ENCODE data around the gene SLC24A3.

The SLC24A3 gene

GRCh38 chr20:19405958-19406357, 193.5 kb downstream of the SLC24A3 start:
- WGBS (ENCODE audit: extremely low coverage, insufficient coverage, insufficient read length), result no CpG with 5 or more reads among the region's 3 CpGs
- Histone ChIP-seq H3K23ac (ENCODE audit: low read length) (no peak overlapping the region), H3K36me3 (ENCODE audit: control insufficient read depth in 1 of 2, insufficient read depth in 2 of 2, low read length in 2 of 2) (no peaks in the 10 kb centered on the region), H2AK5ac (ENCODE audit: low read length) (no peak overlapping the region), H3K18ac (ENCODE audit: low read length) (no peak overlapping the region), H3K4ac (ENCODE audit: low read depth, low read length) (no peak overlapping the region), H3K4me1 (ENCODE audit: control insufficient read depth in 1 of 2, insufficient read depth in 2 of 2, low read length in 2 of 2) (peaks cover 24 to 33% of the 10 kb centered on the region in 2 experiments), H3K9me3 (ENCODE audit: insufficient read depth, low read depth, low read length) (peaks cover 2% of the 10 kb centered on the region), H3K4me3 (ENCODE audit: low read depth, low read length) (no peak overlapping the region), H2BK120ac (ENCODE audit: insufficient read depth, low read length, poor library complexity) (no peak overlapping the region), H4K91ac (ENCODE audit: low read depth, low read length) (no peak overlapping the region), H3K14ac (ENCODE audit: low read length) (no peak overlapping the region), H3K27ac (ENCODE audit: low read depth, low read length) (no peak overlapping the region), H2AFZ (ENCODE audit: insufficient read depth, low read length, poor library complexity) (no peak overlapping the region), H3K79me1 (ENCODE audit: low read length) (peaks cover 20% of the 10 kb centered on the region), H3K9ac (ENCODE audit: low read length) (no peak overlapping the region), H2BK12ac (ENCODE audit: low read length) (no peak overlapping the region), H4K12ac (ENCODE audit: low read depth, low read length) (no peak overlapping the region), H2BK5ac (ENCODE audit: low read depth, low read length, poor library complexity) (no peak overlapping the region), H4K8ac (ENCODE audit: low read depth, low read length) (no peak overlapping the region), H3K4me2 (ENCODE audit: low read length) (no peak overlapping the region), H3K79me2 (ENCODE audit: control insufficient read depth, insufficient read depth, low read length, poor library complexity) (no peaks in the 10 kb centered on the region), H3K27me3 (ENCODE audit: insufficient read depth, low read length) (no peaks in the 10 kb centered on the region)
- DNase-seq, result no peak

- Histone ChIP-seq H2BK12ac (ENCODE audit: low read length) (peak overlapping the region; percentile 13), H3K14ac (ENCODE audit: low read length) (peak overlapping the region; percentile 19), H3K9me3 (ENCODE audit: insufficient read depth, low read depth, low read length) (peaks cover 3% of the 10 kb centered on the region), H2AFZ (ENCODE audit: insufficient read depth, low read length, poor library complexity) (no peak overlapping the region), H3K18ac (ENCODE audit: low read length) (no peak overlapping the region), H3K27me3 (ENCODE audit: insufficient read depth, low read length) (no peaks in the 10 kb centered on the region), H3K79me2 (ENCODE audit: control insufficient read depth, insufficient read depth, low read length, poor library complexity) (no peaks in the 10 kb centered on the region), H2BK120ac (ENCODE audit: insufficient read depth, low read length, poor library complexity) (peak overlapping the region; percentile 26), H3K79me1 (ENCODE audit: low read length) (peaks cover 20% of the 10 kb centered on the region), H4K8ac (ENCODE audit: low read depth, low read length) (peak overlapping the region; percentile 12), H2AK5ac (ENCODE audit: low read length) (peak overlapping the region; percentile 17), H3K27ac (ENCODE audit: low read depth, low read length) (no peak overlapping the region), H3K4me3 (ENCODE audit: low read depth, low read length) (no peak overlapping the region), H4K12ac (ENCODE audit: low read depth, low read length) (no peak overlapping the region), H3K9ac (ENCODE audit: low read length) (no peak overlapping the region), H3K36me3 (ENCODE audit: control insufficient read depth in 1 of 2, insufficient read depth in 2 of 2, low read length in 2 of 2) (no peaks in the 10 kb centered on the region), H2BK5ac (ENCODE audit: low read depth, low read length, poor library complexity) (peak overlapping the region; percentile 8), H3K23ac (ENCODE audit: low read length) (no peak overlapping the region), H3K4me2 (ENCODE audit: low read length) (no peak overlapping the region), H3K4me1 (ENCODE audit: control insufficient read depth in 1 of 2, insufficient read depth in 2 of 2, low read length in 2 of 2) (peaks cover 24 to 33% of the 10 kb centered on the region in 2 experiments), H3K4ac (ENCODE audit: low read depth, low read length) (no peak overlapping the region), H4K91ac (ENCODE audit: low read depth, low read length) (peak overlapping the region; percentile 82)
- no CpG with 5 or more reads among the region's 2 CpGs for WGBS (ENCODE audit: extremely low coverage, insufficient coverage, insufficient read length)
- DNase-seq, result no peak
Measured at GRCh38 chr20:19406381-19406780, 193.9 kb downstream of the SLC24A3 start.

- peak overlapping the region; percentile 26 for H2AFZ ChIP-seq (ENCODE audit: insufficient read depth, low read length, poor library complexity)
- H3K4me2 ChIP-seq (ENCODE audit: low read length), result no peak overlapping the region
- no peak overlapping the region for H3K23ac ChIP-seq (ENCODE audit: low read length)
- peaks cover 24 to 33% of the 10 kb centered on the region in 2 experiments for H3K4me1 ChIP-seq (ENCODE audit: control insufficient read depth in 1 of 2, insufficient read depth in 2 of 2, low read length in 2 of 2)
- no peak overlapping the region for H4K8ac ChIP-seq (ENCODE audit: low read depth, low read length)
- H3K4me3 ChIP-seq (ENCODE audit: low read depth, low read length), result no peak overlapping the region
- peak overlapping the region; percentile 28 for H2BK120ac ChIP-seq (ENCODE audit: insufficient read depth, low read length, poor library complexity)
- peak overlapping the region; percentile 8 for H3K18ac ChIP-seq (ENCODE audit: low read length)
- no peak overlapping the region for H4K12ac ChIP-seq (ENCODE audit: low read depth, low read length)
- H2BK5ac ChIP-seq (ENCODE audit: low read depth, low read length, poor library complexity), result peak overlapping the region; percentile 28
- no peaks in the 10 kb centered on the region for H3K79me2 ChIP-seq (ENCODE audit: control insufficient read depth, insufficient read depth, low read length, poor library complexity)
- H2AK5ac ChIP-seq (ENCODE audit: low read length), result peak overlapping the region; percentile 83
- peak overlapping the region; percentile 77 for H3K27ac ChIP-seq (ENCODE audit: low read depth, low read length)
- H3K36me3 ChIP-seq (ENCODE audit: control insufficient read depth in 1 of 2, insufficient read depth in 2 of 2, low read length in 2 of 2), result no peaks in the 10 kb centered on the region
- WGBS (ENCODE audit: extremely low coverage, insufficient coverage, insufficient read length), result no CpG with 5 or more reads among the region's 8 CpGs
- no peaks in the 10 kb centered on the region for H3K27me3 ChIP-seq (ENCODE audit: insufficient read depth, low read length)
- peak overlapping the region; percentile 75 for H3K14ac ChIP-seq (ENCODE audit: low read length)
- H3K9ac ChIP-seq (ENCODE audit: low read length), result no peak overlapping the region
- H3K79me1 ChIP-seq (ENCODE audit: low read length), result peaks cover 20% of the 10 kb centered on the region
- peak overlapping the region; percentile 94 for H2BK12ac ChIP-seq (ENCODE audit: low read length)
- H4K91ac ChIP-seq (ENCODE audit: low read depth, low read length), result peak overlapping the region; percentile 82
- no peak for DNase-seq
- H3K4ac ChIP-seq (ENCODE audit: low read depth, low read length), result no peak overlapping the region
- peaks cover 3% of the 10 kb centered on the region for H3K9me3 ChIP-seq (ENCODE audit: insufficient read depth, low read depth, low read length)
Measured at GRCh38 chr20:19407196-19407595, 194.8 kb downstream of the SLC24A3 start.

GRCh38 chr20:19407736-19408135, 195.3 kb downstream of the SLC24A3 start:
- Histone ChIP-seq H2AK5ac (ENCODE audit: low read length) (no peak overlapping the region), H3K9ac (ENCODE audit: low read length) (no peak overlapping the region), H2AFZ (ENCODE audit: insufficient read depth, low read length, poor library complexity) (no peak overlapping the region), H2BK5ac (ENCODE audit: low read depth, low read length, poor library complexity) (no peak overlapping the region), H2BK120ac (ENCODE audit: insufficient read depth, low read length, poor library complexity) (no peak overlapping the region), H3K14ac (ENCODE audit: low read length) (no peak overlapping the region), H3K79me1 (ENCODE audit: low read length) (peaks cover 20% of the 10 kb centered on the region), H3K23ac (ENCODE audit: low read length) (no peak overlapping the region), H4K8ac (ENCODE audit: low read depth, low read length) (no peak overlapping the region), H3K4me1 (ENCODE audit: control insufficient read depth in 1 of 2, insufficient read depth in 2 of 2, low read length in 2 of 2) (peaks cover 24 to 33% of the 10 kb centered on the region in 2 experiments), H4K12ac (ENCODE audit: low read depth, low read length) (no peak overlapping the region), H3K27ac (ENCODE audit: low read depth, low read length) (peak overlapping the region; percentile 7), H3K4me3 (ENCODE audit: low read depth, low read length) (no peak overlapping the region), H3K18ac (ENCODE audit: low read length) (no peak overlapping the region), H3K4ac (ENCODE audit: low read depth, low read length) (no peak overlapping the region), H3K27me3 (ENCODE audit: insufficient read depth, low read length) (no peaks in the 10 kb centered on the region), H2BK12ac (ENCODE audit: low read length) (no peak overlapping the region), H4K91ac (ENCODE audit: low read depth, low read length) (no peak overlapping the region), H3K4me2 (ENCODE audit: low read length) (peak overlapping the region; percentile 15), H3K79me2 (ENCODE audit: control insufficient read depth, insufficient read depth, low read length, poor library complexity) (no peaks in the 10 kb centered on the region), H3K9me3 (ENCODE audit: insufficient read depth, low read depth, low read length) (peaks cover 3% of the 10 kb centered on the region), H3K36me3 (ENCODE audit: control insufficient read depth in 1 of 2, insufficient read depth in 2 of 2, low read length in 2 of 2) (no peaks in the 10 kb centered on the region)
- DNase-seq, result peak; percentile 80 to 98
- WGBS (ENCODE audit: extremely low coverage, insufficient coverage, insufficient read length), result no CpG with 5 or more reads among the region's 4 CpGs
